Measurements from ENCODE around the gene GJA10.

- no peak for TF ChIP-seq GABPA (IDR thresholded peaks at IDR 0.05; ENCODE audit: low read depth)
- TF ChIP-seq EP300 (IDR thresholded peaks at IDR 0.05; ENCODE audit: borderline replicate concordance in 1 of 2, low read depth in 1 of 2, low read length in 1 of 2), result no peak
- no peak for TF ChIP-seq CTCF (IDR thresholded peaks at IDR 0.05)
- no peak for TF ChIP-seq EZH2phosphoT487 (IDR thresholded peaks at IDR 0.05; ENCODE audit: borderline replicate concordance, low read depth)
- no peak for TF ChIP-seq ELF1 (IDR thresholded peaks at IDR 0.05)
- no peak for TF ChIP-seq FOXJ3 (CRISPR knock-in tag; IDR thresholded peaks at IDR 0.05)
- no peak for TF ChIP-seq POLR2AphosphoS5 (IDR thresholded peaks at IDR 0.05; ENCODE audit: low read depth, low read length)
- no peak for TF ChIP-seq MAX (IDR thresholded peaks at IDR 0.05; ENCODE audit: low read depth)
- no peak for TF ChIP-seq RAD21 (IDR thresholded peaks at IDR 0.05; ENCODE audit: low read length)
- no peak for TF ChIP-seq FOXM1 (IDR thresholded peaks at IDR 0.05; ENCODE audit: low read depth)
- TF ChIP-seq JUND (IDR thresholded peaks at IDR 0.05), result no peak
- no peak for TF ChIP-seq TCF12 (IDR thresholded peaks at IDR 0.05)
- TF ChIP-seq GATA2 (CRISPR knock-in tag; IDR thresholded peaks at IDR 0.05), result no peak
Observed at GRCh38 chr6:89886378-89887120, 7.7 kb upstream of the GJA10 start.
